Cardiac muscle cell (in vitro differentiated cells and primary cell): ENCODE measurements around the gene SLC12A7. TPM values are rescaled to one million over a fixed set of nuclear protein-coding genes. Genes with fewer than 3 reads are reported as not detected.

Experiments used
- DNase-seq, 2 donors: peaks; one replicate each; pipeline versions ENCODE4 v3.0.0 to v3.0.0-alpha.2; 2010 to 2017; ENCODE audit warnings: low read depth in 1 of 2, low spot score in 1 of 2
- H3K27ac ChIP-seq: fragments of 200-600 bp; sonication (generic); 2 replicates; pipeline ENCODE4 v1.5.1; 2016
- H3K27me3 ChIP-seq: fragments of 200-600 bp; sonication (generic); 2 replicates; pipeline ENCODE4 v1.6.0; 2016; ENCODE audit warnings: control low read depth
- H3K36me3 ChIP-seq: fragments of 200-600 bp; sonication (generic); 2 replicates; pipeline ENCODE4 v1.5.1; 2016; ENCODE audit warnings: control low read depth
- H3K4me1 ChIP-seq: fragments of 200-600 bp; sonication (generic); 2 replicates; pipeline ENCODE4 v1.8.1; 2017; ENCODE audit warnings: low read depth, mild to moderate bottlenecking, mixed run types
- H3K4me3 ChIP-seq: fragments of 200-600 bp; sonication (generic); 2 replicates; pipeline ENCODE4 v1.5.1; 2016; ENCODE audit warnings: mild to moderate bottlenecking
- H3K9me3 ChIP-seq: fragments of 200-600 bp; sonication (generic); 2 replicates; pipeline ENCODE4 v1.5.1; 2017; ENCODE audit warnings: low read depth, mild to moderate bottlenecking, control low read depth
- CTCF ChIP-seq: IDR thresholded peaks from 2 replicates; pipeline ENCODE4 v1.5.1; 2012; ENCODE audit warnings: low read depth, mild to moderate bottlenecking, low read length
- polyA plus RNA-seq: library from polyadenylated mRNA; unstranded; fragments of >200 nt; fragmentation: Nextera tagmentation; extraction: Ambion mirVana; gene quantifications from 2 replicates; pipeline ENCODE4 v1.2.1, GENCODE V29; 2016
- total RNA-seq: library from RNA; depleted of rRNA; stranded (reverse); fragments of >200 nt; gene quantifications from 2 replicates; pipeline ENCODE4 v1.2.3, GENCODE V29; 2016

SLC12A7 gene
- total and polyA plus RNA-seq, 2 experiments from 2014 or later = 14.1 to 29.9 TPM

GRCh38 chr5:1021136-1021968 lies 90.5 kb downstream of the SLC12A7 start:
- no peak overlapping the region for H3K4me3 ChIP-seq
- H3K27me3 ChIP-seq = no peaks in the 10 kb centered on the region
- no peaks in the 10 kb centered on the region for H3K36me3 ChIP-seq
- H3K4me1 ChIP-seq = peaks cover 6% of the 10 kb centered on the region
- no peak overlapping the region for H3K27ac ChIP-seq
- DNase-seq = peak in 1 of 2 donors; percentile 37
- H3K9me3 ChIP-seq = no peaks in the 10 kb centered on the region
- no peak for TF ChIP-seq CTCF

- no peaks in the 10 kb centered on the region for H3K9me3 ChIP-seq
- no peak for TF ChIP-seq CTCF
- H3K4me1 ChIP-seq = peaks cover 6% of the 10 kb centered on the region
- H3K27me3 ChIP-seq = no peaks in the 10 kb centered on the region
- H3K27ac ChIP-seq = no peak overlapping the region
- no peak overlapping the region for H3K4me3 ChIP-seq
- no peak for DNase-seq
- H3K36me3 ChIP-seq = no peaks in the 10 kb centered on the region
Observed at GRCh38 chr5:1020452-1020961, 91.4 kb downstream of the SLC12A7 start.

- Histone ChIP-seq H3K36me3 (no peaks in the 10 kb centered on the region), H3K27me3 (no peaks in the 10 kb centered on the region), H3K4me3 (no peak overlapping the region), H3K27ac (no peak overlapping the region), H3K9me3 (no peaks in the 10 kb centered on the region), H3K4me1 (peaks cover 6% of the 10 kb centered on the region)
- TF ChIP-seq CTCF = no peak
- no peak for DNase-seq
Observed at GRCh38 chr5:1019001-1019905, 92.6 kb downstream of the SLC12A7 start.

- H3K27me3 ChIP-seq = no peaks in the 10 kb centered on the region
- TF ChIP-seq CTCF = no peak
- DNase-seq = no peak
- H3K4me1 ChIP-seq = peaks cover 6% of the 10 kb centered on the region
- H3K36me3 ChIP-seq = no peaks in the 10 kb centered on the region
- no peaks in the 10 kb centered on the region for H3K9me3 ChIP-seq
- H3K27ac ChIP-seq = no peak overlapping the region
- H3K4me3 ChIP-seq = no peak overlapping the region
Observed at GRCh38 chr5:1018596-1018995, 93.3 kb downstream of the SLC12A7 start.

GRCh38 chr5:1017691-1018455 lies 94.0 kb downstream of the SLC12A7 start:
- Histone ChIP-seq H3K4me1 (peaks cover 6% of the 10 kb centered on the region), H3K27ac (no peak overlapping the region), H3K36me3 (no peaks in the 10 kb centered on the region), H3K27me3 (no peaks in the 10 kb centered on the region), H3K4me3 (no peak overlapping the region), H3K9me3 (no peaks in the 10 kb centered on the region)
- no peak for TF ChIP-seq CTCF
- no peak for DNase-seq
